Peyer's patch (tissue), 4 donors: Measurements from ENCODE around the gene PHACTR1. TPM values are rescaled to one million over a fixed set of nuclear protein-coding genes. Genes with fewer than 3 reads are reported as not detected.
"Not testable (repeated sequence)": the region's sequence is repeated elsewhere in the genome, so short reads cannot be mapped to it uniquely, and the experiment has no call there.

ENCODE experiments used
- DNase-seq, 3 donors: peaks; one replicate each; pipeline ENCODE4 v3.0.0-alpha.2; 2017 to 2019
- H3K27ac ChIP-seq, 4 donors: fragments of 200-600 bp; sonication (generic); one replicate each; pipeline ENCODE4 v1.5.1; 2016 to 2019
- H3K27me3 ChIP-seq, 2 donors: fragments of 200-600 bp; sonication (generic); one replicate each; pipeline ENCODE4 v1.5.1; 2019
- H3K36me3 ChIP-seq, 3 donors: fragments of 200-600 bp; sonication (generic); one replicate each; pipeline ENCODE4 v1.5.1; 2016 to 2019
- H3K4me1 ChIP-seq, 4 donors: fragments of 200-600 bp; sonication (generic); one replicate each; pipeline ENCODE4 v1.5.1; 2016 to 2019
- H3K4me3 ChIP-seq, 4 donors: fragments of 200-600 bp; sonication (generic); 1 replicate in 3 of 4; 2 replicates in 1 of 4; pipeline ENCODE4 v1.5.1; 2016 to 2019; ENCODE audit warnings: mild to moderate bottlenecking in 1 of 4
- H3K9me3 ChIP-seq, 4 donors: fragments of 200-600 bp; sonication (generic); one replicate each; pipeline ENCODE4 v1.5.1; 2016 to 2019; ENCODE audit warnings: mild to moderate bottlenecking in 1 of 4
- CTCF ChIP-seq, 6 experiments: fragments of 450-650 bp in 4 of 6; fragments of 200-600 bp in 2 of 6; sonication (generic) in 1 of 6; IDR thresholded peaks; one replicate each; pipeline ENCODE4 v1.5.1; 2017 to 2019; ENCODE audit warnings: antibody characterized with exemption in 6 of 6, mild to moderate bottlenecking in 3 of 6, moderate library complexity in 1 of 6
- POLR2A ChIP-seq, 2 donors: fragments of 450-650 bp; IDR thresholded peaks; one replicate each; pipeline ENCODE4 v1.5.1; 2017; ENCODE audit warnings: antibody characterized with exemption in 2 of 2, mild to moderate bottlenecking in 2 of 2, moderate library complexity in 2 of 2
- total RNA-seq, 4 donors: library from RNA; depleted of rRNA; stranded (reverse); fragments of >200 nt; gene quantifications; one replicate each; pipeline ENCODE4 v1.1.0, GENCODE V29; 2016

Gene PHACTR1
- total RNA-seq, 4 donors from 2014 or later: 0.35 to 19.0 (median 1.7) TPM

- no peak for TF ChIP-seq CTCF (IDR thresholded peaks at IDR 0.05)
- no peak for TF ChIP-seq POLR2A (IDR thresholded peaks at IDR 0.05)
- DNase-seq: no peak
- no peaks in the 10 kb centered on the region for H3K9me3 ChIP-seq
- no peaks in the 10 kb centered on the region for H3K36me3 ChIP-seq
- H3K27ac ChIP-seq: no peak overlapping the region
- no peaks in the 10 kb centered on the region for H3K27me3 ChIP-seq
- no peaks in the 10 kb centered on the region for H3K4me1 ChIP-seq
- no peak overlapping the region for H3K4me3 ChIP-seq
Measured at GRCh38 chr6:12937971-12938370, 221.4 kb downstream of the PHACTR1 start.

DNA sequence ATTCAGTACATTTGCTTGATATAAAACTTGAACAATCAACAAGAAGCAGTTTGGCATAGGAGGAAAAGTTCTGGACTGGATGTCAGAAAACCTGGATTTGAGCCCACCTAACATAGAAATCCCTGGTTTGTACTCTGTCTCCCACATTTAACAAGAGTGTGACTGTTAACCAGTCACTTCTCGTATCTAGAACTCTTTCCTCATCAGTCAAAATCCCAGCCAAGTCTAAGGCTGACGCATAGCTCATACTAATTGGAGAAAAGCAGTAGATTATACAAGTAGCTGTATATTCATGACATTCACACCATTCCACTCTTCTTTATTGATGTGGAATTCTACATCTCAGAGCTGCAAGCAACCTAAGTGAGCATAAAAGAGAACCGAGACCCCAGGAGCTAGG, 222.7 kb downstream of the PHACTR1 start:
- Histone ChIP-seq H3K36me3 (no peaks in the 10 kb centered on the region), H3K9me3 (no peaks in the 10 kb centered on the region), H3K4me1 (no peaks in the 10 kb centered on the region), H3K27ac (no peak overlapping the region), H3K27me3 (no peaks in the 10 kb centered on the region), H3K4me3 (no peak overlapping the region)
- no peak for DNase-seq
- TF ChIP-seq POLR2A (IDR thresholded peaks at IDR 0.05) (no peak), CTCF (IDR thresholded peaks at IDR 0.05) (no peak)

DNA sequence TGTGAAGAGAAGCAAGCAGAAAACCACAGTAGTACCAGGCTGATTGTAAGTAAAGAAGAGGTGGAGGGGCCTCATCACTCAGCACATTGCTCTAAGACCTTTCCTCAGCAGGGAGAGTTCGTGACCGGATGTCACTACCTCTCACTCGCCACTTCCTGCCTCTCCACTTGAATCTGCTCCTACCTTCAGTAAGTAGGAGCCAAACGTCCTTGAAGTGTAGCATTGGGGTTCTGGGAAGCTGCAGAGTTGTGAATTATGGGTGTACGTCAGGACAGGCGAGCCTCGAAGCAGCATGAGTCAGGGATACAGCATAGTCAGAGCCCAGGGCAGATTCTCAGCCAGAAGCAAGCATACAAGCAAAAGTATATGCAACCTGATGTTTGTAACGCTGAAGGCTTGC, 224.9 kb downstream of the PHACTR1 start:
- Histone ChIP-seq H3K4me1 (no peaks in the 10 kb centered on the region), H3K9me3 (no peaks in the 10 kb centered on the region), H3K36me3 (no peaks in the 10 kb centered on the region), H3K27me3 (no peaks in the 10 kb centered on the region), H3K4me3 (no peak overlapping the region), H3K27ac (no peak overlapping the region)
- no peak for DNase-seq
- no peak for TF ChIP-seq POLR2A (IDR thresholded peaks at IDR 0.05)
- no peak for TF ChIP-seq CTCF (IDR thresholded peaks at IDR 0.05)

GRCh38 chr6:12943549-12943948, 227.0 kb downstream of the PHACTR1 start:
- no peaks in the 10 kb centered on the region for H3K4me1 ChIP-seq
- H3K27me3 ChIP-seq: no peaks in the 10 kb centered on the region
- no peak overlapping the region for H3K27ac ChIP-seq
- no peak overlapping the region for H3K4me3 ChIP-seq
- no peak for DNase-seq
- no peaks in the 10 kb centered on the region for H3K36me3 ChIP-seq
- no peaks in the 10 kb centered on the region for H3K9me3 ChIP-seq
- TF ChIP-seq CTCF (IDR thresholded peaks at IDR 0.05) (no peak), POLR2A (IDR thresholded peaks at IDR 0.05) (no peak)

- no peaks in the 10 kb centered on the region for H3K9me3 ChIP-seq
- no peak overlapping the region for H3K27ac ChIP-seq
- no peak for DNase-seq
- no peaks in the 10 kb centered on the region for H3K4me1 ChIP-seq
- H3K4me3 ChIP-seq: no peak overlapping the region
- no peaks in the 10 kb centered on the region for H3K36me3 ChIP-seq
- H3K27me3 ChIP-seq: no peaks in the 10 kb centered on the region
- TF ChIP-seq POLR2A (IDR thresholded peaks at IDR 0.05): no peak
- no peak for TF ChIP-seq CTCF (IDR thresholded peaks at IDR 0.05)
Measured at GRCh38 chr6:12944001-12944400, 227.4 kb downstream of the PHACTR1 start.

DNA sequence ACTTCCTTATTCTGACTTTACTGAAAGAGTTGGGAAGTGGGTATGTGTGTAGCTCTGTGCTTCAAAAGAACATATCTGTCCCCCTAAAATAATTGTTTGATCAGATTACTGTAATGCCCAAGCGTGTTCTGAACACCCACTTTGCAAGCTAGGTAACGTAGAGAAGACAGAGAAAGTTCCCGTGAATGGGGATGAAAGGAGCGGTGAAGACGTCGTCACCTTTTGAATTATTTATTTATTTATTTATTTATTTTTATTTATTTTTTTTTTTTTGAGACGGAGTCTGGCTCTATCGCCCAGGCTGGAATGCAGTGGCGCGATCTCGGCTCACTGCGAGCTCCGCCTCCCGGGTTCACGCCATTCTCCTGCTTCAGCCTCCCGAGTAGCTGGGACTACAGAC, 228.0 kb downstream of the PHACTR1 start:
- not testable (repeated sequence) for H3K36me3 ChIP-seq, DNase-seq, H3K4me3 ChIP-seq, H3K27me3 ChIP-seq, H3K27ac ChIP-seq, H3K4me1 ChIP-seq, H3K9me3 ChIP-seq
